Esophagus (tissue), 2 donors: Measurements from ENCODE around the gene RAB40B. TPM values are rescaled to one million over a fixed set of nuclear protein-coding genes. Genes with fewer than 3 reads are reported as not detected.
A peak's percentile ranks its signal among the peaks of the same experiment; 100 is the strongest.
"Not testable (repeated sequence)": the region's sequence is repeated elsewhere in the genome, so short reads cannot be mapped to it uniquely, and the experiment has no call there.

Experiments
- H3K27ac ChIP-seq, 2 donors: one replicate each; pipeline ENCODE4 v1.5.1; 2013; ENCODE audit warnings: low read depth in 2 of 2, mild to moderate bottlenecking in 2 of 2, inconsistent platforms in 1 of 2, low read length in 1 of 2, moderate library complexity in 1 of 2
- H3K27me3 ChIP-seq, 2 donors: one replicate each; pipeline ENCODE4 v1.6.1; 2013; ENCODE audit warnings: low read length in 2 of 2, control low read depth in 1 of 2, mild to moderate bottlenecking in 1 of 2; ENCODE audit not compliant: insufficient read depth in 2 of 2, control insufficient read depth in 1 of 2
- H3K36me3 ChIP-seq, 2 donors: one replicate each; pipeline ENCODE4 v1.6.1; 2013; ENCODE audit warnings: low read length in 1 of 2; ENCODE audit not compliant: control insufficient read depth in 2 of 2, insufficient read depth in 2 of 2
- H3K4me1 ChIP-seq, 2 donors: one replicate each; pipeline ENCODE4 v1.6.1; 2013; ENCODE audit warnings: low read length in 1 of 2; ENCODE audit not compliant: control insufficient read depth in 2 of 2, insufficient read depth in 2 of 2
- H3K4me3 ChIP-seq, 2 donors: one replicate each; pipeline ENCODE4 v1.5.1; 2013; ENCODE audit warnings: low read length in 2 of 2, mild to moderate bottlenecking in 2 of 2, low read depth in 1 of 2, moderate library complexity in 1 of 2
- H3K9me3 ChIP-seq, 2 donors: one replicate each; pipeline ENCODE4 v1.6.1; 2013; ENCODE audit warnings: mild to moderate bottlenecking in 2 of 2, low read depth in 1 of 2, low read length in 1 of 2, moderate library complexity in 1 of 2; ENCODE audit not compliant: control insufficient read depth in 2 of 2, insufficient read depth in 1 of 2
- WGBS, 2 donors: extraction: QIAGEN DNeasy Blood & Tissue Kit; methylation state at CpG; one replicate each; pipeline ENCODE4 v1.1.7; 2013; 5-methylcytosine and 5-hydroxymethylcytosine counted together
- polyA plus RNA-seq, 2 donors: library from polyadenylated mRNA; stranded (reverse); fragments of 200-250 nt; gene quantifications; one replicate each; pipeline ENCODE4 v1.2.3, GENCODE V29; 2013
- donor health status: healthy with polysubstance abuse.
- donor health status: Bipolar disorder and iron deficiency.

The RAB40B gene, protein sequence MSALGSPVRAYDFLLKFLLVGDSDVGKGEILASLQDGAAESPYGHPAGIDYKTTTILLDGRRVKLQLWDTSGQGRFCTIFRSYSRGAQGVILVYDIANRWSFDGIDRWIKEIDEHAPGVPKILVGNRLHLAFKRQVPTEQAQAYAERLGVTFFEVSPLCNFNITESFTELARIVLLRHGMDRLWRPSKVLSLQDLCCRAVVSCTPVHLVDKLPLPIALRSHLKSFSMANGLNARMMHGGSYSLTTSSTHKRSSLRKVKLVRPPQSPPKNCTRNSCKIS
- 1 to 10 TPM; 9.3 to 9.7 TPM for polyA plus RNA-seq

GRCh38 chr17:82698065-82698973 is at the start of gene RAB40B:
TSS of gene RAB40B (minus strand) at chr17:82698698. CDS start at chr17:82698596, 102 bp downstream.
- Histone ChIP-seq H3K27me3 (no peaks in the 10 kb centered on the region), H3K4me1 (peaks cover 9 to 26% of the 10 kb centered on the region in 2 donors), H3K4me3 (peak within 1 kb of the TSS; percentile 62 to 88), H3K27ac (peak within 1 kb of the TSS; percentile 29 to 67), H3K36me3 (no peaks in the 10 kb centered on the region), H3K9me3 (no peaks in the 10 kb centered on the region)
- 1% methylated on average over 61 to 112 of the region's 112 CpGs for WGBS, 2 donors

DNA sequence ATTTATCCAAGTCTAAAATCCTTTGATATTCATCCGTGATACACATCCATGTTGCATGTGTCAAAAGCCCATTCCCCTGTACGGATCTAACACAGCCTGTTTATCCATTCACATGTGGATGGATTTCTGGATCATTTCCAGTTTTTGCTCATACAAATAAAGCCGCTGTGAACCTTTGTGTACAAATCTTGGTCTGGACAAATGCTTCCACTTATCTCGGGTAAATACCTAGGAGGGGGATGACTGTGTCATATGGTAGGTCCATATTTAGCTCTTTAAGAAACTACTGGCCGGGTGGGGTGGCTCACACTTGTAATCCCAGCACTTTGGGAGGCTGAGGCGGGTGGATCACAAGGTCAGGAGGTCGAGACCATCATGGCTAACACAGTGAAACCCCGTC is 47.0 kb upstream of the RAB40B start:
- no peak overlapping the region for H3K4me3 ChIP-seq
- H3K4me1 ChIP-seq = no peaks in the 10 kb centered on the region
- peaks cover 0 to 12% of the 10 kb centered on the region in 2 donors for H3K36me3 ChIP-seq
- WGBS, 2 donors = 78 to 79% methylated on average over 8 of the region's 8 CpGs
- H3K9me3 ChIP-seq = peaks cover 0 to 6% of the 10 kb centered on the region in 2 donors
- H3K27ac ChIP-seq = no peak overlapping the region
- H3K27me3 ChIP-seq = no peaks in the 10 kb centered on the region

GRCh38 chr17:82744736-82745135 is 46.2 kb upstream of the RAB40B start:
- peaks cover 0 to 12% of the 10 kb centered on the region in 2 donors for H3K36me3 ChIP-seq
- H3K4me3 ChIP-seq, H3K4me1 ChIP-seq, H3K27me3 ChIP-seq, H3K9me3 ChIP-seq, H3K27ac ChIP-seq: not testable (repeated sequence)
- 65 to 70% methylated on average over 7 of the region's 7 CpGs for WGBS, 2 donors

- 86 to 91% methylated on average over 16 of the region's 16 CpGs for WGBS, 2 donors
- Histone ChIP-seq H3K4me3 (no peak overlapping the region), H3K4me1 (no peaks in the 10 kb centered on the region), H3K27me3 (no peaks in the 10 kb centered on the region), H3K9me3 (peaks cover 0 to 6% of the 10 kb centered on the region in 2 donors), H3K36me3 (peaks cover 0 to 12% of the 10 kb centered on the region in 2 donors), H3K27ac (no peak overlapping the region)
Measured at GRCh38 chr17:82743344-82744219, 45.1 kb upstream of the RAB40B start.

DNA sequence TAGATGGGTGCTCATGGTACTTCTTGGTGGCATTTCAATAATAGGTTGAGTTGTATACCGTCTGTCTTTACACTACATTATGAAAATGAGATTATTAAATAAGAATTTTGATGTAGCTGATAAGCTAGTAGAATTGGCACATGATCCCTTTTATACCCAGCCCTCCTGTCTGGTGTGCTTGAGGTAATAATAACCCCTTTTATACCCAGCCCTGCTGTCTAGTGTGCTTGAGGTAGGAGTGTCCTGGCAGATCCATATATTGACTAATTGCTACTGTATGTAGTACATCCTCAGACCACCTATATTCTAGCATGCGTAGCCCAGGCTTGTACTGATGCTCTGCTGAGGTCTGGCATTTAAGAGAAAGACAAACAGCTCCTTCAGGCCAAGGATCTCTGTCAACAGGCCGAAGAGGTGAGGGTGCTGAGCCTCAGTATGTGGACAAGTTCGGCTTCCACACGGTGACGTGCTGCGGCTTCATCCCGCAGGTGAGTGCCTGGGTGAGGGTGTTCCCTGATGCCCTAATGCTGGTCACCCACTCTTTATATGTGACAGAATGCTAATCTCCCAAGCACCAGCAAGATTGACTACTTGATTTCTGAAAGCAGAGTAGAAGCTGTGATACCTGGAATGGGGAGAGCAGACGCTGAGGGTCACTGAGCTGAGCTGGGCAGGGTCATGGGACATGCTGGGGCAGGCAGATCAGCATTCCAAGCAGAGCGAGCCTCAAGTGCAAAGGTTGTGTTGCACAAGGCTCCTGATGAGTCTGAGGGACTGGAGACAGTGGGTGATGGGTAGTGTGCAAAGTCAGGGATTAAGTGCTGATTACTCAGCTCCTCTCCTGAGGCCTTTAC is 42.6 kb upstream of the RAB40B start:
- H3K9me3 ChIP-seq = peaks cover 0 to 6% of the 10 kb centered on the region in 2 donors
- H3K27ac ChIP-seq = no peak overlapping the region
- peaks cover 0 to 12% of the 10 kb centered on the region in 2 donors for H3K36me3 ChIP-seq
- no peaks in the 10 kb centered on the region for H3K4me1 ChIP-seq
- H3K27me3 ChIP-seq = no peaks in the 10 kb centered on the region
- WGBS, 2 donors = 90 to 96% methylated on average over 10 of the region's 10 CpGs
- no peak overlapping the region for H3K4me3 ChIP-seq

DNA sequence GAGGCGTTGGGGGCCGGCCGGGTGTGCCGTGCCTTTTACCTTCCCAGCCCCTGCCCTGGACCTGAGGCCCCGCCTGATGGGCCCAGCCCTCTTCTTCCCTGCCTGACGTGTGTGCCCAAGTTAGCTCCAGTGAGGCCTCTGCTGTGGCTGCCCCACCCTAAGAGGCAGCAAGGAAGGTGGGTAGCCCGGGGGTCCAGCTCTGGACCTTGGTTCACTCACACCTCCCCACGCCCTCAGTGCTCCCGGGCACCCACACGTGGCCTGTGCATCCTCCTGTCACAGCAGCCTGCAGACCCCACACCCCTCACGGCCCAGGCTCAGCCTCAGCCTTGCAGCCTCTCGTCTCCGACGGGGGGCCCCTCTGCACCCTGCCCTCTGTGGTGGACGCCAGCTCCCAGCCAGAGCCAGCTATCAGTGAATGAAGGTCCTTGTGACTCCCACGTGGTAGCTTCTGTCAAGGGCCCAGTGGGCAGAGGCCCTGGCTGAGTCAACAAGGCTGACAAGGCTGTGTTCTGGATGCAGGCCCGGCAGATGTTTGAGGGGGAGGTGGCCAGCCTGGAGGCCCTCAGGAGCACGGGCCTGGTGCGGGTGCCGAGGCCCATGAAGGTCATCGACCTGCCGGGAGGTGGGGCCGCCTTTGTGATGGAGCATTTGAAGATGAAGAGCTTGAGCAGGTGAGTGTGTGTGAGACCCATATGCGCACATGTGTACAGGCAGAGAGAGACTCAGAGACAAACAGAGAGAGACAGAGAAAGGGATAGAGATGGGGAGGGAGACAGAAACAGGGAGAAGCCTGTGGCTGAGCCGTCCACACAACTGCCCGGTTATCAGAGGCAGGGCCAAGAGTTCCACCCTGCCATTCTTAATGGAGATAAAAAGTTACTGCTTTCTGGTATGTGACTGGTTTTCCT is 39.7 kb upstream of the RAB40B start:
- Histone ChIP-seq H3K4me3 (no peak overlapping the region), H3K4me1 (peaks cover 0 to 4% of the 10 kb centered on the region in 2 donors), H3K9me3 (peaks cover 0 to 9% of the 10 kb centered on the region in 2 donors), H3K36me3 (peaks cover 0 to 8% of the 10 kb centered on the region in 2 donors), H3K27ac (no peak overlapping the region), H3K27me3 (no peaks in the 10 kb centered on the region)
- WGBS, 2 donors = 75 to 82% methylated on average over 26 of the region's 26 CpGs

- H3K4me3 ChIP-seq = no peak overlapping the region
- peaks cover 0 to 15% of the 10 kb centered on the region in 2 donors for H3K9me3 ChIP-seq
- H3K27me3 ChIP-seq = no peaks in the 10 kb centered on the region
- peaks cover 0 to 4% of the 10 kb centered on the region in 2 donors for H3K4me1 ChIP-seq
- WGBS, 2 donors = 88 to 90% methylated on average over 17 to 18 of the region's 18 CpGs
- H3K36me3 ChIP-seq = peaks cover 0 to 7% of the 10 kb centered on the region in 2 donors
- no peak overlapping the region for H3K27ac ChIP-seq
Measured at GRCh38 chr17:82736511-82737185, 38.1 kb upstream of the RAB40B start.
